HL-60 (cell line): ENCODE results near the gene STX1B.

Experiments used
- DNase-seq, 2 experiments: peaks; one replicate each; pipeline ENCODE4 v3.0.0-alpha.2; 2010 to 2020; ENCODE audit warnings: low read depth in 1 of 2, low spot score in 1 of 2
- H3K27ac ChIP-seq: fragments of 250-450 bp; sonication (Bioruptor Pico); replicated peaks from 2 replicates; pipeline ENCODE4 v1.5.1; 2020; ENCODE audit warnings: mild to moderate bottlenecking, moderate library complexity
- H3K27me3 ChIP-seq: fragments of 250-450 bp; sonication (Bioruptor Pico); 2 replicates; pipeline ENCODE4 v1.5.1; 2021; ENCODE audit warnings: mild to moderate bottlenecking, moderate library complexity; ENCODE audit not compliant: insufficient read depth, poor library complexity, severe bottlenecking
- H3K4me3 ChIP-seq: replicated peaks from 2 replicates; pipeline ENCODE4 v1.5.1; 2011; ENCODE audit warnings: mild to moderate bottlenecking, control low read depth, low read length; ENCODE audit not compliant: insufficient read depth
- GABPA ChIP-seq: IDR thresholded peaks from 2 replicates; pipeline ENCODE4 v1.6.1; 2012; ENCODE audit warnings: low read depth
- POLR2AphosphoS5 ChIP-seq: IDR thresholded peaks from 2 replicates; pipeline ENCODE4 v1.6.1; 2012; ENCODE audit warnings: low read depth
- SPI1 ChIP-seq: IDR thresholded peaks from 2 replicates; pipeline ENCODE4 v1.6.1; 2012; ENCODE audit warnings: low read depth, mild to moderate bottlenecking, borderline replicate concordance
- TF ChIP-seq, protein P1 (sequence below): IDR thresholded peaks from 2 replicates; pipeline ENCODE4 v1.6.1; 2012; ENCODE audit warnings: low read depth; ENCODE audit not compliant: insufficient replicate concordance
- TF ChIP-seq, protein P2 (sequence below): IDR thresholded peaks from one replicate; pipeline ENCODE4 v1.5.1; 2011; ENCODE audit warnings: low read length, control low read depth, inconsistent platforms; ENCODE audit not compliant: insufficient read depth

The STX1B gene

DNA sequence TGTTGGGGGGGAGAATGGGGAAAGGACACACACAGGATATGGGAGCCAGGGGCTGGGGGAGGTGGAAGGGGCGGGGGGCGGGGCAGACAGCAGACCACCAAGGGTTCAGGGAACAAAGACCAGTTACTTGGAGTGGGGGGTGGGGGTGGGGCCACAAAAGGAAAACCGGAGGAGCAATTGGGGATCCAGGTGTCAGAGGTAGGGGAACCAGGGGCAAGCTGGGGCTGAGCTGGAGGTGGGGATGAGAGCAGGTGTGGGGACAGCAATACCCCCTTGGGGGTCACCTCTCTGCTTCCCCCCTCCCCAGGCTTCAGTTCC, 62.9 kb downstream of the STX1B start:
- Histone ChIP-seq H3K4me3 (no peak overlapping the region), H3K27ac (no peak overlapping the region), H3K27me3 (no peaks in the 10 kb centered on the region)
- TF ChIP-seq GABPA (no peak), SPI1 (no peak), POLR2AphosphoS5 (no peak)
- TF ChIP-seq, protein P1, sequence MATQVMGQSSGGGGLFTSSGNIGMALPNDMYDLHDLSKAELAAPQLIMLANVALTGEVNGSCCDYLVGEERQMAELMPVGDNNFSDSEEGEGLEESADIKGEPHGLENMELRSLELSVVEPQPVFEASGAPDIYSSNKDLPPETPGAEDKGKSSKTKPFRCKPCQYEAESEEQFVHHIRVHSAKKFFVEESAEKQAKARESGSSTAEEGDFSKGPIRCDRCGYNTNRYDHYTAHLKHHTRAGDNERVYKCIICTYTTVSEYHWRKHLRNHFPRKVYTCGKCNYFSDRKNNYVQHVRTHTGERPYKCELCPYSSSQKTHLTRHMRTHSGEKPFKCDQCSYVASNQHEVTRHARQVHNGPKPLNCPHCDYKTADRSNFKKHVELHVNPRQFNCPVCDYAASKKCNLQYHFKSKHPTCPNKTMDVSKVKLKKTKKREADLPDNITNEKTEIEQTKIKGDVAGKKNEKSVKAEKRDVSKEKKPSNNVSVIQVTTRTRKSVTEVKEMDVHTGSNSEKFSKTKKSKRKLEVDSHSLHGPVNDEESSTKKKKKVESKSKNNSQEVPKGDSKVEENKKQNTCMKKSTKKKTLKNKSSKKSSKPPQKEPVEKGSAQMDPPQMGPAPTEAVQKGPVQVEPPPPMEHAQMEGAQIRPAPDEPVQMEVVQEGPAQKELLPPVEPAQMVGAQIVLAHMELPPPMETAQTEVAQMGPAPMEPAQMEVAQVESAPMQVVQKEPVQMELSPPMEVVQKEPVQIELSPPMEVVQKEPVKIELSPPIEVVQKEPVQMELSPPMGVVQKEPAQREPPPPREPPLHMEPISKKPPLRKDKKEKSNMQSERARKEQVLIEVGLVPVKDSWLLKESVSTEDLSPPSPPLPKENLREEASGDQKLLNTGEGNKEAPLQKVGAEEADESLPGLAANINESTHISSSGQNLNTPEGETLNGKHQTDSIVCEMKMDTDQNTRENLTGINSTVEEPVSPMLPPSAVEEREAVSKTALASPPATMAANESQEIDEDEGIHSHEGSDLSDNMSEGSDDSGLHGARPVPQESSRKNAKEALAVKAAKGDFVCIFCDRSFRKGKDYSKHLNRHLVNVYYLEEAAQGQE, result no peak
- TF ChIP-seq, protein P2, sequence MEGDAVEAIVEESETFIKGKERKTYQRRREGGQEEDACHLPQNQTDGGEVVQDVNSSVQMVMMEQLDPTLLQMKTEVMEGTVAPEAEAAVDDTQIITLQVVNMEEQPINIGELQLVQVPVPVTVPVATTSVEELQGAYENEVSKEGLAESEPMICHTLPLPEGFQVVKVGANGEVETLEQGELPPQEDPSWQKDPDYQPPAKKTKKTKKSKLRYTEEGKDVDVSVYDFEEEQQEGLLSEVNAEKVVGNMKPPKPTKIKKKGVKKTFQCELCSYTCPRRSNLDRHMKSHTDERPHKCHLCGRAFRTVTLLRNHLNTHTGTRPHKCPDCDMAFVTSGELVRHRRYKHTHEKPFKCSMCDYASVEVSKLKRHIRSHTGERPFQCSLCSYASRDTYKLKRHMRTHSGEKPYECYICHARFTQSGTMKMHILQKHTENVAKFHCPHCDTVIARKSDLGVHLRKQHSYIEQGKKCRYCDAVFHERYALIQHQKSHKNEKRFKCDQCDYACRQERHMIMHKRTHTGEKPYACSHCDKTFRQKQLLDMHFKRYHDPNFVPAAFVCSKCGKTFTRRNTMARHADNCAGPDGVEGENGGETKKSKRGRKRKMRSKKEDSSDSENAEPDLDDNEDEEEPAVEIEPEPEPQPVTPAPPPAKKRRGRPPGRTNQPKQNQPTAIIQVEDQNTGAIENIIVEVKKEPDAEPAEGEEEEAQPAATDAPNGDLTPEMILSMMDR, result no peak
- DNase-seq, result no peak

DNA sequence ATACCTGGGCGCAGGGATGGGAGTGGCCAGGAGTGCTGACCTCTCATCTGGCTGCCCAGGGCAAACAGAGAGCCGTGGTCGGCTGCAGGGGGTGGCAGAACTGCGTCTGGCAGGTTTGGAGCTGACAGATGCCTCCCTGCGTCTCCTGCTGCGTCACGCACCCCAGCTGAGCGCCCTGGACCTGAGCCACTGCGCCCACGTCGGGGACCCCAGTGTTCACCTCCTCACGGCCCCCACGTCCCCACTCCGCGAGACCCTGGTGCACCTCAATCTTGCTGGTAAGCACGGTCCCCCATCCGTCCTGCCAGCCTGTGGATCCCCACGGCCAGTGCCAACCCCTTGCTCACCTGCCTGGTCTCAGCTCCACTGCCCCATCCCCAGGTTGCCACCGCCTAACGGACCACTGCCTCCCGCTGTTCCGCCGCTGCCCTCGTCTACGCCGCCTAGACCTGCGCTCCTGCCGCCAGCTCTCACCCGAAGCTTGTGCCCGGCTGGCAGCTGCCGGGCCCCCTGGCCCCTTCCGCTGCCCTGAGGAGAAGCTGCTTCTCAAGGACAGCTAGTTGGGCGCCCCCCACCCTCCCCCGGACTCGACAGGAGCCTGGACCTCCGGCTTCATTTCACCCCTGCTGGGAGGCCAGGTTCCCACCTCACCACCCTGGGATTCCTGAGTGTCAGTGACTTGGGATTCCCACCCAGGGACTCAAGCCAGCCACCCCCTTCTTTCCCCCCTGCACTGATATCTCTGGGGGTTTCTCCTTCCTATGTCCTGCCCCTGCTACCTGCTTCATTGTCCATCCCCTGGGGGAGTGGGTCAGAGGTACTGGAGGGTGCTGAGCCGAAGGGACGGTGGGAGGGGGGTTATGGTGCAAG, 63.5 kb downstream of the STX1B start:
- H3K4me3 ChIP-seq, result no peak overlapping the region
- no peak overlapping the region for H3K27ac ChIP-seq
- TF ChIP-seq SPI1, result no peak
- TF ChIP-seq, protein P1, result no peak
- TF ChIP-seq, protein P2, result no peak
- TF ChIP-seq POLR2AphosphoS5, result no peak
- no peak for TF ChIP-seq GABPA
- no peaks in the 10 kb centered on the region for H3K27me3 ChIP-seq
- DNase-seq, result no peak

DNA sequence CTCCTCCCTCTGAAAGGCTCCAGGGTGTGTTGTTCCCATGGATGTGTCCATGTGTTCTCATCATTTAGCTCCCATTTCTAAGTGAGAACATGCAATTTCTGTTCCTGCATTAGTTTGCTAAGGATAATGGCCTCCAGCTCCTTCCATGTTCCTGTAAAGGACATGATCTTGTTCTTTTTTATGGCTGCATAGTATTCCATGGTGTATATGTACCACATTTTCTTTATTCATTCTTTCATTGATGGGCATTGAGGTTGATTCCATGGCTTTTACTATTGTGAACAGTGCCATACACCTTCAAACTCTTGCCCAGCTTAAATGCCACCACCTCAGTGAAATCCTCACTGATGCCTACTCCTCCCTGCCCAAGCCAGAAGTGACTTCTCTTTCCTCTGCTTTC, 66.1 kb downstream of the STX1B start:
- no peak for DNase-seq
- no peak overlapping the region for H3K4me3 ChIP-seq
- no peaks in the 10 kb centered on the region for H3K27me3 ChIP-seq
- no peak overlapping the region for H3K27ac ChIP-seq
- TF ChIP-seq GABPA (no peak), POLR2AphosphoS5 (no peak), SPI1 (no peak)
- TF ChIP-seq, protein P2, result no peak
- TF ChIP-seq, protein P1, result no peak
